ENCODE data around the gene ZNF423. TPM values are rescaled to one million over a fixed set of nuclear protein-coding genes. Genes with fewer than 3 reads are reported as not detected.

The ZNF423 gene
- total RNA-seq, 6 experiments from 2014 or later, result 0.43 to 1.2 (median 0.89) TPM

DNA sequence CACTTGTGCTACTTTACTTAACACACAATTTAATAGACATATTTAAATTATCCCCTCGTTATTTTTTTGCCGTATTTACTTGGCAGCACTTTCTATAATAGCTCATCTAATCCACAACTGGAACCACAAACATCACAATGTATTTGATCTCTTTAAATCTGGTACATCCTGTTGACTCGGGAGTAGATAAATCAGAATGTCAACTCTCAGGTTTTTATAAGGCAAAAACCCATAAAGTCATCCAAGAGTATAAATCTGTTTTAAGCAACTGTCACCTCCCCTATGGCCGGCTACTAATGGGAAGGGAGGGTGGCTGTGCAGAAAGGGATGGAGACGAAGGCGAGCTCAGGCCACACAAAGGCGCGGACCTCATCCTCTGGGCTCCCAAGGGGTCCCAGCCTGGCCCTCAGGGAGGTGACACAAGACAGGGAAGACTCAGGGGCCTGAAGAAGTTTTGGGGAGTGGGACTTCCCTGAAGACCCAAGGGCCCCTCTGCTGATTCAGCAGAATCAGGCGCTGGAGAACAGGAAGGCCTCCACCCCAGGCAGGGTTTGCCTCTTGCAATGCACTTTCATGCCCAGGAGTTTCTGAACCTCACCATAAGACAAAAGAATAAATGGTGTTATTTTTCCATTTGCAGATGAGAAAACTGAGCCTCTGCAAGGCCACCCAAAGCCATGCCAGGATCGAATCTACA is 122.5 kb downstream of the ZNF423 start:
- H3K27me3 ChIP-seq, result no peaks in the 10 kb centered on the region
- no peaks in the 10 kb centered on the region for H3K9me3 ChIP-seq
- intact Hi-C loops (cut with DNase I), result no loop called here
- DNase-seq (no peak), ATAC-seq (no peak)
- no peaks in the 10 kb centered on the region for H3K4me1 ChIP-seq
- 73% methylated on average over 9 of the region's 10 CpGs for WGBS (ENCODE audit: insufficient coverage, low coverage, low lambda C conversion rate, missing lambda C conversion rate)
- H3K4me3 ChIP-seq, result no peak overlapping the region
- no peak for TF ChIP-seq POLR2A (IDR thresholded peaks at IDR 0.05)
- TF ChIP-seq, protein P1, sequence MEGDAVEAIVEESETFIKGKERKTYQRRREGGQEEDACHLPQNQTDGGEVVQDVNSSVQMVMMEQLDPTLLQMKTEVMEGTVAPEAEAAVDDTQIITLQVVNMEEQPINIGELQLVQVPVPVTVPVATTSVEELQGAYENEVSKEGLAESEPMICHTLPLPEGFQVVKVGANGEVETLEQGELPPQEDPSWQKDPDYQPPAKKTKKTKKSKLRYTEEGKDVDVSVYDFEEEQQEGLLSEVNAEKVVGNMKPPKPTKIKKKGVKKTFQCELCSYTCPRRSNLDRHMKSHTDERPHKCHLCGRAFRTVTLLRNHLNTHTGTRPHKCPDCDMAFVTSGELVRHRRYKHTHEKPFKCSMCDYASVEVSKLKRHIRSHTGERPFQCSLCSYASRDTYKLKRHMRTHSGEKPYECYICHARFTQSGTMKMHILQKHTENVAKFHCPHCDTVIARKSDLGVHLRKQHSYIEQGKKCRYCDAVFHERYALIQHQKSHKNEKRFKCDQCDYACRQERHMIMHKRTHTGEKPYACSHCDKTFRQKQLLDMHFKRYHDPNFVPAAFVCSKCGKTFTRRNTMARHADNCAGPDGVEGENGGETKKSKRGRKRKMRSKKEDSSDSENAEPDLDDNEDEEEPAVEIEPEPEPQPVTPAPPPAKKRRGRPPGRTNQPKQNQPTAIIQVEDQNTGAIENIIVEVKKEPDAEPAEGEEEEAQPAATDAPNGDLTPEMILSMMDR (IDR thresholded peaks at IDR 0.05), result no peak
- H3K36me3 ChIP-seq, result no peaks in the 10 kb centered on the region
- H3K27ac ChIP-seq, result no peak overlapping the region

DNA sequence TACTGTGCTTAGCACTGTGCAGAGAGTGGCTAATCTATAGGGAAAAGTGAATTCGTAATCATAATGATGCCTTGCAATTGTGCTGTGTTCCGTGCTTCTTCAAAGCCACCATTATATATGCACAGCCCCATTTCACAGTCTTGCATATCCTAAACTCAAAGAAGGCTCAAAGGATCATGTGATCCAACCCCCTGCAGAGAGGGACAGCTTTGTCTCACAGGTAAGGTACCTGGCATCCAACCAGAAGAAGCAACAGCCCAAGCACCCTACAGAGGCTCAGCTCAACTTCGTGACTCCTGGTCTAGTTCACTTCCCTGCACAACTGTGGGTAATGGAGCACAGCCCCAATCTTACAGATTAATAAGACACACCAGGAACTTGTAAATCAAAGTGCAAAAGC is 124.0 kb downstream of the ZNF423 start:
- no peak for DNase-seq
- no peak for ATAC-seq
- intact Hi-C loops (cut with DNase I), result no loop called here
- no peak overlapping the region for H3K27ac ChIP-seq
- no peaks in the 10 kb centered on the region for H3K36me3 ChIP-seq
- no peaks in the 10 kb centered on the region for H3K9me3 ChIP-seq
- no peaks in the 10 kb centered on the region for H3K4me1 ChIP-seq
- H3K27me3 ChIP-seq, result no peaks in the 10 kb centered on the region
- TF ChIP-seq, protein P1 (IDR thresholded peaks at IDR 0.05), result no peak
- WGBS (ENCODE audit: insufficient coverage, low coverage, low lambda C conversion rate, missing lambda C conversion rate), result 94% methylated on average over 3 of the region's 3 CpGs
- no peak overlapping the region for H3K4me3 ChIP-seq

DNA sequence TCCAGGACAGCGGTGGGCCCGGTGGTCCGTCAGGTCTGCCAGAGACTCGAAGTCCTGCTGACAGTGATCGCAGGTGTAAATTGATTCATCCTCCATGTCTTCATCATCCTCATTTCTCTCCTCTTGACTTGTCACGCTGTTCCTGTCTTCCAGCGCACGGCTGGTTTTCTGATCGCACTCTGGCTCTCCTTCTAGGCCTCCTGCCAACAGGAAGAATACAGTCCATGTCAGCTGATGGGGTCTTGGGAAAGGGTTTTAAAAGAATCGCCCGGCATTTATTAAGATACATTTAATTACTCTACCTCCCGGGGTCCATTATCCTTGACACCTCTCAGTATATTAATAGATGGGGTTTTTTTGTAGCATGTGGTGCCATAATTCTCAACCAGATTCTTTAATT is 125.1 kb downstream of the ZNF423 start:
- TF ChIP-seq, protein P1 (IDR thresholded peaks at IDR 0.05), result no peak
- TF ChIP-seq POLR2A (IDR thresholded peaks at IDR 0.05), result no peak
- no peak overlapping the region for H3K4me3 ChIP-seq
- WGBS (ENCODE audit: insufficient coverage, low coverage, low lambda C conversion rate, missing lambda C conversion rate), result 90% methylated on average over 11 of the region's 12 CpGs
- H3K27me3 ChIP-seq, result no peaks in the 10 kb centered on the region
- no peak for ATAC-seq
- H3K36me3 ChIP-seq, result no peaks in the 10 kb centered on the region
- intact Hi-C loops (cut with DNase I), result no loop called here
- no peak overlapping the region for H3K27ac ChIP-seq
- no peaks in the 10 kb centered on the region for H3K9me3 ChIP-seq
- DNase-seq, result no peak
- no peaks in the 10 kb centered on the region for H3K4me1 ChIP-seq

DNA sequence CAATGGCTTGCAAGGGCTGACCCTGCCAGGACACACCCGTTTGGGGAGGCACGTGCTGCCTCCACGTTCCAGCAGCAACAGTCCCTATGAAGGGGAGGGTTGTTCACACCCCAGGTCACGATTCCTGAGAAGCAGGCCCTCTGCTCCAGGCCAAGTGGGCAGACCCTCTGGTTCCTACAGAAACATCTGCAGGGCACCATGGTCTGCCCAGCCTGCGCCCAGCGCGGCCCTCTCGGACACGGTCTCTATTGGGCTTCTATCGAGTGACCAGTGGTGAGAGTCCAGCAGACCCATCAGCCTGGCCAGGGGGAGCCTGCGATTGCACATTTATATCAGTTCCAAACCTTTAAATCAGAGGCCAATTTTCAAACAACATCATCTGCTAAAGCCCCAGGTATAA is 128.3 kb downstream of the ZNF423 start:
- no peak for DNase-seq
- TF ChIP-seq, protein P1 (IDR thresholded peaks at IDR 0.05), result no peak
- no peak for TF ChIP-seq POLR2A (IDR thresholded peaks at IDR 0.05)

More for the DNA sequence above, 128.3 kb downstream of the ZNF423 start:
- H3K27me3 ChIP-seq, result no peaks in the 10 kb centered on the region
- H3K9me3 ChIP-seq, result no peaks in the 10 kb centered on the region
- H3K36me3 ChIP-seq, result no peaks in the 10 kb centered on the region
- H3K4me1 ChIP-seq, result no peaks in the 10 kb centered on the region
- H3K27ac ChIP-seq, result no peak overlapping the region
- intact Hi-C loops (cut with DNase I), result no loop called here
- no CpG with 5 or more reads among the region's 11 CpGs for WGBS (ENCODE audit: insufficient coverage, low coverage, low lambda C conversion rate, missing lambda C conversion rate)
- no peak for ATAC-seq
- H3K4me3 ChIP-seq, result no peak overlapping the region

All from right lobe of liver (tissue), 6 donors.